Measurements from ENCODE around the gene SLC38A11.

The SLC38A11 gene

GRCh38 chr2:164852086-164852485 is 103.2 kb downstream of the SLC38A11 start:
- no peaks in the 10 kb centered on the region for H3K79me2 ChIP-seq (ENCODE audit: insufficient read depth, low read depth)
- H2AFZ ChIP-seq (ENCODE audit: low read depth): no peak overlapping the region
- no peaks in the 10 kb centered on the region for H3K27me3 ChIP-seq (ENCODE audit: insufficient read depth, low read depth)
- no peaks in the 10 kb centered on the region for H3K36me3 ChIP-seq (ENCODE audit: insufficient read depth)
- H3K4me2 ChIP-seq: no peak overlapping the region
- H3K4me1 ChIP-seq (ENCODE audit: low read depth, poor library complexity, severe bottlenecking): no peaks in the 10 kb centered on the region
- H3K4me3 ChIP-seq (IDR thresholded peaks at IDR 0.05; ENCODE audit: insufficient read depth, low read depth, low read length): no peak overlapping the region
- H4K20me1 ChIP-seq (ENCODE audit: insufficient read depth): no peaks in the 10 kb centered on the region
- no peak overlapping the region for H3K27ac ChIP-seq
- TF ChIP-seq CTCF (conservative IDR thresholded peaks at IDR 0.05; ENCODE audit: low read depth, low read length): no peak
- no peak overlapping the region for H3K9ac ChIP-seq

- no peaks in the 10 kb centered on the region for H3K36me3 ChIP-seq (ENCODE audit: insufficient read depth)
- H3K9ac ChIP-seq: no peak overlapping the region
- H3K79me2 ChIP-seq (ENCODE audit: insufficient read depth, low read depth): no peaks in the 10 kb centered on the region
- H3K4me1 ChIP-seq (ENCODE audit: low read depth, poor library complexity, severe bottlenecking): no peaks in the 10 kb centered on the region
- H3K27ac ChIP-seq: no peak overlapping the region
- no peak for TF ChIP-seq CTCF (conservative IDR thresholded peaks at IDR 0.05; ENCODE audit: low read depth, low read length)
- no peak overlapping the region for H2AFZ ChIP-seq (ENCODE audit: low read depth)
- H3K27me3 ChIP-seq (ENCODE audit: insufficient read depth, low read depth): no peaks in the 10 kb centered on the region
- no peaks in the 10 kb centered on the region for H4K20me1 ChIP-seq (ENCODE audit: insufficient read depth)
- H3K4me2 ChIP-seq: no peak overlapping the region
- no peak overlapping the region for H3K4me3 ChIP-seq (IDR thresholded peaks at IDR 0.05; ENCODE audit: insufficient read depth, low read depth, low read length)
Measured at GRCh38 chr2:164850235-164850634, 105.1 kb downstream of the SLC38A11 start.

GRCh38 chr2:164849506-164849905 is 105.8 kb downstream of the SLC38A11 start:
- Histone ChIP-seq H2AFZ (ENCODE audit: low read depth) (no peak overlapping the region), H4K20me1 (ENCODE audit: insufficient read depth) (no peaks in the 10 kb centered on the region), H3K27me3 (ENCODE audit: insufficient read depth, low read depth) (no peaks in the 10 kb centered on the region), H3K36me3 (ENCODE audit: insufficient read depth) (no peaks in the 10 kb centered on the region), H3K4me3 (IDR thresholded peaks at IDR 0.05; ENCODE audit: insufficient read depth, low read depth, low read length) (no peak overlapping the region), H3K9ac (no peak overlapping the region), H3K79me2 (ENCODE audit: insufficient read depth, low read depth) (no peaks in the 10 kb centered on the region), H3K4me2 (no peak overlapping the region), H3K4me1 (ENCODE audit: low read depth, poor library complexity, severe bottlenecking) (no peaks in the 10 kb centered on the region), H3K27ac (no peak overlapping the region)
- no peak for TF ChIP-seq CTCF (conservative IDR thresholded peaks at IDR 0.05; ENCODE audit: low read depth, low read length)

GRCh38 chr2:164847981-164848741 is 107.2 kb downstream of the SLC38A11 start:
- Histone ChIP-seq H2AFZ (ENCODE audit: low read depth) (no peak overlapping the region), H3K9ac (no peak overlapping the region), H3K27ac (no peak overlapping the region), H3K27me3 (ENCODE audit: insufficient read depth, low read depth) (no peaks in the 10 kb centered on the region), H3K4me2 (no peak overlapping the region), H3K4me3 (IDR thresholded peaks at IDR 0.05; ENCODE audit: insufficient read depth, low read depth, low read length) (no peak overlapping the region), H4K20me1 (ENCODE audit: insufficient read depth) (no peaks in the 10 kb centered on the region), H3K4me1 (ENCODE audit: low read depth, poor library complexity, severe bottlenecking) (peaks cover 5% of the 10 kb centered on the region), H3K79me2 (ENCODE audit: insufficient read depth, low read depth) (no peaks in the 10 kb centered on the region), H3K36me3 (ENCODE audit: insufficient read depth) (no peaks in the 10 kb centered on the region)
- TF ChIP-seq CTCF (conservative IDR thresholded peaks at IDR 0.05; ENCODE audit: low read depth, low read length): no peak
